SK-N-SH (cell line): ENCODE data around the gene REXO1. TPM values are rescaled to one million over a fixed set of nuclear protein-coding genes. Genes with fewer than 3 reads are reported as not detected.
A peak's percentile ranks its signal among the peaks of the same experiment; 100 is the strongest.

Source experiments
- CTCF ChIA-PET: fragments of 300-600, 350-600 bp; formaldehyde crosslinking; extraction: SDS; loops from one replicate; lab custom pipeline; 2021; lab: Yijun Ruan, JAX
- POLR2A ChIA-PET: fragments of 350-600 bp; sonication (Branson Sonifier 250); formaldehyde crosslinking; extraction: SDS; loops from one replicate; lab custom pipeline; 2020; ENCODE audit warnings: antibody characterized with exemption, inconsistent platforms; lab: Yijun Ruan, JAX
- DNase-seq: peaks from one replicate; pipeline ENCODE4 v3.0.0; 2012
- H2AFZ ChIP-seq: fragments of 200-600 bp; sonication (generic); 2 replicates; pipeline ENCODE4 v1.8.1; 2016; ENCODE audit warnings: antibody characterized with exemption, mild to moderate bottlenecking, low read depth
- H3F3A ChIP-seq: fragments of 200-600 bp; sonication (generic); replicated peaks from 2 replicates; pipeline ENCODE3; 2016; ENCODE audit warnings: antibody characterized with exemption, mild to moderate bottlenecking; ENCODE audit not compliant: insufficient read depth
- H3K27ac ChIP-seq, 2 experiments: fragments of 200-500 bp in 1 of 2; fragments of 200-600 bp in 1 of 2; sonication (Bioruptor generic) in 1 of 2; sonication (generic), shearing (Covaris generic) in 1 of 2; 2 replicates each; pipeline versions ENCODE4 v1.5.1 to v1.6.1; 2014 to 2016; ENCODE audit warnings: low read depth in 2 of 2, inconsistent platforms in 1 of 2, low read length in 1 of 2, mild to moderate bottlenecking in 1 of 2, mixed read lengths in 1 of 2
- H3K27me3 ChIP-seq: fragments of 200-600 bp; sonication (generic), shearing (Covaris generic); 2 replicates; pipeline ENCODE4 v1.6.1; 2016; ENCODE audit warnings: mixed run types; ENCODE audit not compliant: insufficient read depth
- H3K36me3 ChIP-seq, 2 experiments: fragments of 200-500 bp in 1 of 2; fragments of 200-600 bp in 1 of 2; sonication (Bioruptor generic) in 1 of 2; sonication (generic) in 1 of 2; replicated peaks in 1 of 2; 2 replicates each; pipeline versions ENCODE3 to v1.5.1; 2014 to 2016; ENCODE audit warnings: low read length in 1 of 2, mild to moderate bottlenecking in 1 of 2; ENCODE audit not compliant: insufficient read depth in 2 of 2, control insufficient read depth in 1 of 2
- H3K4me1 ChIP-seq, 2 experiments: fragments of 200-500 bp in 1 of 2; fragments of 200-600 bp in 1 of 2; sonication (Bioruptor generic) in 1 of 2; sonication (generic), shearing (Covaris generic) in 1 of 2; 2 replicates each; pipeline versions ENCODE4 v1.5.1 to v1.6.1; 2014 to 2016; ENCODE audit warnings: low read depth in 1 of 2, low read length in 1 of 2, mixed run types in 1 of 2; ENCODE audit not compliant: insufficient read depth in 2 of 2, control insufficient read depth in 1 of 2
- H3K4me2 ChIP-seq: fragments of 200-600 bp; sonication (generic), shearing (Covaris generic); 2 replicates; pipeline ENCODE4 v1.6.1; 2017; ENCODE audit warnings: mixed run types
- H3K4me3 ChIP-seq, 2 experiments: fragments of 200-500 bp in 1 of 2; fragments of 200-600 bp in 1 of 2; sonication (Bioruptor generic) in 1 of 2; sonication (generic), shearing (Covaris generic) in 1 of 2; 2 replicates each; pipeline versions ENCODE4 v1.5.1 to v1.8.1; 2014 to 2016; ENCODE audit warnings: low read depth in 2 of 2, inconsistent platforms in 1 of 2, low read length in 1 of 2, mild to moderate bottlenecking in 1 of 2, mixed read lengths in 1 of 2, moderate library complexity in 1 of 2
- H3K79me2 ChIP-seq: fragments of 200-600 bp; sonication (generic); 2 replicates; pipeline ENCODE4 v1.8.1; 2017; ENCODE audit warnings: mild to moderate bottlenecking; ENCODE audit not compliant: insufficient read depth
- H3K9ac ChIP-seq: fragments of 200-600 bp; sonication (generic); 2 replicates; pipeline ENCODE4 v1.6.1; 2017; ENCODE audit warnings: mixed run types
- H3K9me2 ChIP-seq: fragments of 200-600 bp; sonication (generic); 2 replicates; pipeline ENCODE4 v1.6.1; 2017; ENCODE audit warnings: mixed run types
- H3K9me3 ChIP-seq: fragments of 200-600 bp; sonication (generic); 2 replicates; pipeline ENCODE4 v1.6.1; 2017; ENCODE audit warnings: mixed run types, mild to moderate bottlenecking, moderate library complexity
- H4K20me1 ChIP-seq: fragments of 200-600 bp; sonication (generic); 2 replicates; pipeline ENCODE4 v1.6.1; 2017; ENCODE audit warnings: mild to moderate bottlenecking, mixed run types; ENCODE audit not compliant: insufficient read depth
- ELF1 ChIP-seq: IDR thresholded peaks from 2 replicates; pipeline ENCODE4 v1.4.0; 2012
- EP300 ChIP-seq, 2 experiments: IDR thresholded peaks; 2 replicates each; pipeline versions ENCODE4 v1.4.0 to v1.6.1; 2012; ENCODE audit warnings: borderline replicate concordance in 1 of 2, low read depth in 1 of 2, low read length in 1 of 2
- EZH2phosphoT487 ChIP-seq: fragments of 200-600 bp; sonication (generic); IDR thresholded peaks from 2 replicates; pipeline ENCODE4 v1.6.1; 2017; ENCODE audit warnings: low read depth, mixed run types, mild to moderate bottlenecking, antibody characterized with exemption, moderate library complexity, borderline replicate concordance
- FOXM1 ChIP-seq: IDR thresholded peaks from 2 replicates; pipeline ENCODE4 v1.4.0; 2012; ENCODE audit warnings: low read depth, mild to moderate bottlenecking
- GABPA ChIP-seq: IDR thresholded peaks from 2 replicates; pipeline ENCODE4 v1.4.0; 2012; ENCODE audit warnings: low read depth, mild to moderate bottlenecking
- GATA2 ChIP-seq: sonication (generic); formaldehyde crosslinking; IDR thresholded peaks from 2 replicates; pipeline ENCODE4 v1.5.0; 2020; ENCODE audit warnings: mild to moderate bottlenecking, missing genetic modification reagents
- MEF2A ChIP-seq: IDR thresholded peaks from 2 replicates; pipeline ENCODE4 v1.4.0; 2012; ENCODE audit warnings: low read depth, borderline replicate concordance
- MXI1 ChIP-seq: IDR thresholded peaks from 2 replicates; pipeline ENCODE4 v1.6.1; 2012; ENCODE audit warnings: mild to moderate bottlenecking, low read depth, low read length, improper control_type of control experiment
- NFIC ChIP-seq: IDR thresholded peaks from 2 replicates; pipeline ENCODE4 v1.4.0; 2012; ENCODE audit warnings: borderline replicate concordance
- NRF1 ChIP-seq: IDR thresholded peaks from 2 replicates; pipeline ENCODE4 v1.6.1; 2012; ENCODE audit warnings: low read depth, mild to moderate bottlenecking, low read length
- POLR2AphosphoS5 ChIP-seq: IDR thresholded peaks from 2 replicates; pipeline ENCODE4 v1.6.1; 2012; ENCODE audit warnings: low read depth, low read length
- RAD21 ChIP-seq: IDR thresholded peaks from 2 replicates; pipeline ENCODE4 v1.6.1; 2012; ENCODE audit warnings: mild to moderate bottlenecking, low read length
- RFX5 ChIP-seq: IDR thresholded peaks from 2 replicates; pipeline ENCODE4 v1.6.1; 2012; ENCODE audit warnings: mild to moderate bottlenecking, improper control_type of control experiment, low read length
- SIN3A ChIP-seq: IDR thresholded peaks from 2 replicates; pipeline ENCODE4 v1.6.1; 2012; ENCODE audit warnings: low read depth, mild to moderate bottlenecking, low read length, moderate library complexity, borderline replicate concordance
- SMC3 ChIP-seq: IDR thresholded peaks from 2 replicates; pipeline ENCODE4 v1.6.1; 2012; ENCODE audit warnings: low read depth, low read length, improper control_type of control experiment
- TAF1 ChIP-seq: IDR thresholded peaks from 2 replicates; pipeline ENCODE4 v1.6.1; 2012; ENCODE audit warnings: low read depth, mild to moderate bottlenecking, low read length, moderate library complexity, borderline replicate concordance
- TCF12 ChIP-seq: IDR thresholded peaks from 2 replicates; pipeline ENCODE4 v1.4.0; 2012
- YY1 ChIP-seq: IDR thresholded peaks from 2 replicates; pipeline ENCODE4 v1.4.0; 2012; ENCODE audit warnings: low read depth, mild to moderate bottlenecking
- WGBS: methylation state at CpG from one replicate; pipeline ENCODE4 v1.1.6; 2017; ENCODE audit warnings: low lambda C conversion rate; 5-methylcytosine and 5-hydroxymethylcytosine counted together
- polyA plus RNA-seq, 3 experiments: library from polyadenylated mRNA; depleted of rRNA; stranded (reverse); fragments of >200 nt; gene quantifications; 2 replicates each; pipeline ENCODE4 v1.2.3, GENCODE V29; 2012
- TF ChIP-seq, protein P1 (sequence below): fragments of 150-350 bp; IDR thresholded peaks from 2 replicates; pipeline ENCODE4 v1.6.1; 2017; ENCODE audit warnings: antibody characterized with exemption, low read length, low read depth, borderline replicate concordance
- TF ChIP-seq, protein P2 (sequence below): fragments of 200-600 bp; sonication (generic); IDR thresholded peaks from 2 replicates; pipeline ENCODE4 v1.6.1; 2017; ENCODE audit warnings: antibody characterized with exemption, mild to moderate bottlenecking, moderate library complexity
- TF ChIP-seq, protein P3 (sequence below): IDR thresholded peaks from 2 replicates; pipeline ENCODE4 v1.6.1; 2012; ENCODE audit warnings: mild to moderate bottlenecking, low read depth, low read length, moderate library complexity
- TF ChIP-seq, protein P4 (sequence below): IDR thresholded peaks from 2 replicates; pipeline ENCODE4 v1.4.0; 2012; ENCODE audit warnings: low read depth

REXO1 gene
- polyA plus RNA-seq, 1 of the 3 experiments (the other 2 are of a cell fraction) = 18.8 TPM

DNA sequence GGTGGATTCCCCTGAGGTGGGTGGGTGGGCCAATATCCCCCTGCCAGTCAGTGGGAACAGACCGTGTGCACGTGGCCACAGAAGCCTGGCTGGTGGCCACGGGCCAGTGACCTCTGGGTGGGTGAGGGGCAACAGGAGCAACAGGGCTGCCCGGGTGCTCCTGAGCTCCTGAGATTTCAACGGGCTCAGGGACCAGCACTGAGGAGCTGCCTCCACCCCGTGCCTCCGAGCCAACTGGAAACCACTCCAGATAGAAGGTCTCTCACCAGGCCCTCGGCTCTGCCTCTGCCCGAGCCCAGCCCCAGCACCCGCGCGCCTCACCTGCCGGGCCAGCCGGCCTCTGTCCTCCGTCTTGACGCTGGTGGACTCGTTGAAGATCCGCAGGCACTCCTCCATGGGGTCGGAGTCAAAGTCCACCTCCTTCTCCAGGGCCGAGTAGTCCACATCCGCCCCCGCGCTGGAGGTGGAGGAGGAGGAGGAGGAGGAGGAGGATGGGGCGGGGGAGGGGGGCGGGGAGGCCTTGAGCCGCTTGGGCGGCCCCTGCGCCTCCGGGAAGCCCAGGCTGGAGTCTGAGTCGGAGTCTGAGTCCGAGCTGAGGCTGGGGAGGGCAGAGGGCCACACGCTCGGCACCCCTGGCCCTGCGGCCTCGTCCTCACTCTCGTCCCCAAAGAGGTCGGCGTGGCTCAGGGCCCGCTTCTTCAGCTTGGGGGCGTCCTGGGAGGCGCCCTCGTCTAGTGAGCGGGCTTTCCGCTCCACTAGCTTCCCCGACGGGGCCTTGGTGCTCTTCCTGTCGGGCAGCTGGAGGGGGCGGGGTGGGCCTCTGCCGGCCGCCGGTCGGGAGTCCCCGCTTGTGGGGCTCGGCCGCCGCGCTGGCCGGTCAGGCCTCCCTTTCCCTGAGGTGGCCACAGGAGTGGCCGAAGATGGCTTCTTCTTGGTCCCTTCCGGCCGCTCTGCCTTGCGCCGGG lies 21.4 kb downstream of the REXO1 start (continued):
- TF ChIP-seq GATA2 (CRISPR knock-in tag) (no peak), FOXM1 (no peak), SMC3 (no peak), SIN3A (no peak), EZH2phosphoT487 (no peak), RFX5 (no peak), ELF1 (no peak)
- TF ChIP-seq, all 33 proteins: peak for 0

DNA sequence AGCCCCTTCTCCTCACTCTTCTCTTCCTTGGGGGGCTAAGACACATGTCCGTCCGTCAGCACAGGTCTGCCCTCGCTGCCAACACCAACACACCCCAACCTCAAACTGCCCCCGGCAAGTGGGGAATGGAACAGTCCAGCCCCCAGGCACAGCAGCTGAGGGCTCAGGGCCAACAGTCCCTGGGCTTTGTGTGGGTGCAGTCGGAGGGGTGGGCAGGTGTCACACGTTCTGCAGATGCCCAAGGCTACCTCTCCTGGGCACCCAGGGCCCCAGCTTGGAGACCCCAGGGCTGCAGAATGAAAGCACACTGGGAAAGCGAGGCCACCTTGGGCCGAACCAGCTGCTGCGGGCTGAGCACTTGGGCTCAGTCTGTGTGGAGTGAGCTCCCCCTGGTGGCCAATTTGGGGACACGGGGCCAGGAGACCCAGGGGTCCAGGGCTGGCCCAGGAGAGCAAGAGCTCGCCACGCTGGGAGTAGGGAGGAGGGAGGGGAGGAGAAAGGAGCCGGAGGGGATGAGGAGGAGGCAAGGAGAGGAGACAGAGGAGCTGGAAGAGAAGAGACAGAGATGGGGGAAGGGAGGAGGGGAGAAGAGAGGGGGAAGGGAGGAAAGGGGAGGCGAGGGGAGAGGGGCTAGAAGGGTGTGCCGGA lies 22.2 kb downstream of the REXO1 start:
- Histone ChIP-seq H3K79me2 (peaks cover 42% of the 10 kb centered on the region), H3K27ac (no peak overlapping the region), H2AFZ (no peak overlapping the region), H3K9me3 (no peaks in the 10 kb centered on the region), H3K4me2 (no peak overlapping the region), H3K9me2 (no peaks in the 10 kb centered on the region), H3K4me1 (peaks cover 0 to 7% of the 10 kb centered on the region in 2 experiments; a peak in 1 of 4 replicates), H3F3A (peaks cover 6% of the 10 kb centered on the region), H3K4me3 (no peak overlapping the region; a peak in 1 of 4 replicates), H3K9ac (no peak overlapping the region), H3K36me3 (peaks cover 12 to 29% of the 10 kb centered on the region in 2 experiments), H4K20me1 (peaks cover 21% of the 10 kb centered on the region), H3K27me3 (no peaks in the 10 kb centered on the region)
- peak; percentile 97 for DNase-seq
- 45% methylated on average over 12 of the region's 15 CpGs for WGBS
- ChIA-PET POLR2A (interaction anchor here (0.6 kb wide), 1 partner anchor 34 kb away, joined by 4 read pairs; no protein-coding TSS in a partner anchor), CTCF (interaction anchor here (0.6 to 8.1 kb wide), 59 partner anchors 8 to 480 kb away, joined by 3 to 188 read pairs (median 4); partner anchors contain the start of genes ATP8B3, REXO1 and UQCR11)
- TF ChIP-seq SMC3 (peak; percentile 49), RAD21 (peak; percentile 74), GATA2 (CRISPR knock-in tag) (no peak), TCF12 (no peak), MEF2A (no peak), YY1 (no peak), ELF1 (no peak), SIN3A (no peak), NFIC (no peak), EP300 (IDR thresholded peaks at IDR 0.05; ENCODE audit: borderline replicate concordance in 1 of 2, low read depth in 1 of 2, low read length in 1 of 2) (no peak), RFX5 (no peak), NRF1 (no peak), FOXM1 (no peak), POLR2AphosphoS5 (no peak), MXI1 (no peak), GABPA (no peak), TAF1 (no peak)
- TF ChIP-seq, protein P1, sequence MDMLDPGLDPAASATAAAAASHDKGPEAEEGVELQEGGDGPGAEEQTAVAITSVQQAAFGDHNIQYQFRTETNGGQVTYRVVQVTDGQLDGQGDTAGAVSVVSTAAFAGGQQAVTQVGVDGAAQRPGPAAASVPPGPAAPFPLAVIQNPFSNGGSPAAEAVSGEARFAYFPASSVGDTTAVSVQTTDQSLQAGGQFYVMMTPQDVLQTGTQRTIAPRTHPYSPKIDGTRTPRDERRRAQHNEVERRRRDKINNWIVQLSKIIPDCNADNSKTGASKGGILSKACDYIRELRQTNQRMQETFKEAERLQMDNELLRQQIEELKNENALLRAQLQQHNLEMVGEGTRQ = no peak
- TF ChIP-seq, protein P2, sequence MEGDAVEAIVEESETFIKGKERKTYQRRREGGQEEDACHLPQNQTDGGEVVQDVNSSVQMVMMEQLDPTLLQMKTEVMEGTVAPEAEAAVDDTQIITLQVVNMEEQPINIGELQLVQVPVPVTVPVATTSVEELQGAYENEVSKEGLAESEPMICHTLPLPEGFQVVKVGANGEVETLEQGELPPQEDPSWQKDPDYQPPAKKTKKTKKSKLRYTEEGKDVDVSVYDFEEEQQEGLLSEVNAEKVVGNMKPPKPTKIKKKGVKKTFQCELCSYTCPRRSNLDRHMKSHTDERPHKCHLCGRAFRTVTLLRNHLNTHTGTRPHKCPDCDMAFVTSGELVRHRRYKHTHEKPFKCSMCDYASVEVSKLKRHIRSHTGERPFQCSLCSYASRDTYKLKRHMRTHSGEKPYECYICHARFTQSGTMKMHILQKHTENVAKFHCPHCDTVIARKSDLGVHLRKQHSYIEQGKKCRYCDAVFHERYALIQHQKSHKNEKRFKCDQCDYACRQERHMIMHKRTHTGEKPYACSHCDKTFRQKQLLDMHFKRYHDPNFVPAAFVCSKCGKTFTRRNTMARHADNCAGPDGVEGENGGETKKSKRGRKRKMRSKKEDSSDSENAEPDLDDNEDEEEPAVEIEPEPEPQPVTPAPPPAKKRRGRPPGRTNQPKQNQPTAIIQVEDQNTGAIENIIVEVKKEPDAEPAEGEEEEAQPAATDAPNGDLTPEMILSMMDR = peak; percentile 96
- TF ChIP-seq, protein P3, sequence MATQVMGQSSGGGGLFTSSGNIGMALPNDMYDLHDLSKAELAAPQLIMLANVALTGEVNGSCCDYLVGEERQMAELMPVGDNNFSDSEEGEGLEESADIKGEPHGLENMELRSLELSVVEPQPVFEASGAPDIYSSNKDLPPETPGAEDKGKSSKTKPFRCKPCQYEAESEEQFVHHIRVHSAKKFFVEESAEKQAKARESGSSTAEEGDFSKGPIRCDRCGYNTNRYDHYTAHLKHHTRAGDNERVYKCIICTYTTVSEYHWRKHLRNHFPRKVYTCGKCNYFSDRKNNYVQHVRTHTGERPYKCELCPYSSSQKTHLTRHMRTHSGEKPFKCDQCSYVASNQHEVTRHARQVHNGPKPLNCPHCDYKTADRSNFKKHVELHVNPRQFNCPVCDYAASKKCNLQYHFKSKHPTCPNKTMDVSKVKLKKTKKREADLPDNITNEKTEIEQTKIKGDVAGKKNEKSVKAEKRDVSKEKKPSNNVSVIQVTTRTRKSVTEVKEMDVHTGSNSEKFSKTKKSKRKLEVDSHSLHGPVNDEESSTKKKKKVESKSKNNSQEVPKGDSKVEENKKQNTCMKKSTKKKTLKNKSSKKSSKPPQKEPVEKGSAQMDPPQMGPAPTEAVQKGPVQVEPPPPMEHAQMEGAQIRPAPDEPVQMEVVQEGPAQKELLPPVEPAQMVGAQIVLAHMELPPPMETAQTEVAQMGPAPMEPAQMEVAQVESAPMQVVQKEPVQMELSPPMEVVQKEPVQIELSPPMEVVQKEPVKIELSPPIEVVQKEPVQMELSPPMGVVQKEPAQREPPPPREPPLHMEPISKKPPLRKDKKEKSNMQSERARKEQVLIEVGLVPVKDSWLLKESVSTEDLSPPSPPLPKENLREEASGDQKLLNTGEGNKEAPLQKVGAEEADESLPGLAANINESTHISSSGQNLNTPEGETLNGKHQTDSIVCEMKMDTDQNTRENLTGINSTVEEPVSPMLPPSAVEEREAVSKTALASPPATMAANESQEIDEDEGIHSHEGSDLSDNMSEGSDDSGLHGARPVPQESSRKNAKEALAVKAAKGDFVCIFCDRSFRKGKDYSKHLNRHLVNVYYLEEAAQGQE = no peak
- TF ChIP-seq, protein P4, sequence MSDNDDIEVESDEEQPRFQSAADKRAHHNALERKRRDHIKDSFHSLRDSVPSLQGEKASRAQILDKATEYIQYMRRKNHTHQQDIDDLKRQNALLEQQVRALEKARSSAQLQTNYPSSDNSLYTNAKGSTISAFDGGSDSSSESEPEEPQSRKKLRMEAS = no peak
